Panc1 (cell line): ENCODE data around the gene ANP32E. TPM values are rescaled to one million over a fixed set of nuclear protein-coding genes. Genes with fewer than 3 reads are reported as not detected.

Source experiments
- ATAC-seq: fragments of 200-7000 bp; cut with Tn5 transposase; 2 replicates; pipeline ENCODE4 v1.9.1; 2020; ENCODE audit warnings: mild to moderate bottlenecking, moderate library complexity
- BruUV-seq: library from RNA; stranded (reverse); fragments of 400-500 nt; replicated peaks from 2 replicates; lab custom pipeline; 2021; lab: Mats Ljungman, UMichigan
- CTCF ChIA-PET: fragments of 300-600 bp; sonication (Branson Sonifier 250); formaldehyde crosslinking; loops from one replicate; lab custom pipeline; 2022; ENCODE audit warnings: antibody characterized with exemption; lab: Charles Lee
- POLR2A ChIA-PET: fragments of 300-600 bp; sonication (Branson Sonifier 250); formaldehyde crosslinking; loops from one replicate; lab custom pipeline; 2022; ENCODE audit warnings: antibody characterized with exemption; lab: Charles Lee
- DNase-seq: peaks from one replicate; pipeline ENCODE4 v3.0.0-alpha.2; 2010; ENCODE audit warnings: low read depth, low spot score
- H3K27ac ChIP-seq: 2 replicates; pipeline ENCODE4 v1.5.1; 2011; ENCODE audit warnings: mild to moderate bottlenecking, low read length, inconsistent platforms
- H3K27me3 ChIP-seq: fragments of 200-500 bp; sonication (Bioruptor generic); 2 replicates; pipeline ENCODE4 v1.6.0; 2014; ENCODE audit warnings: low read length, inconsistent platforms; ENCODE audit not compliant: control insufficient read depth, insufficient read depth
- H3K36me3 ChIP-seq: fragments of 200-500 bp; sonication (Bioruptor generic); 2 replicates; pipeline ENCODE4 v1.5.1; 2014; ENCODE audit warnings: inconsistent platforms, mild to moderate bottlenecking, low read length, moderate library complexity; ENCODE audit not compliant: control insufficient read depth, insufficient read depth
- H3K4me1 ChIP-seq: 2 replicates; pipeline ENCODE4 v1.5.1; 2011; ENCODE audit warnings: inconsistent platforms, mild to moderate bottlenecking, low read length, moderate library complexity; ENCODE audit not compliant: control insufficient read depth, insufficient read depth
- H3K4me3 ChIP-seq, 2 experiments: 2 replicates each; pipeline ENCODE4 v1.5.1; 2011 to 2012; ENCODE audit warnings: low read depth in 2 of 2, low read length in 2 of 2, mild to moderate bottlenecking in 2 of 2, inconsistent platforms in 1 of 2, moderate library complexity in 1 of 2
- H3K9me3 ChIP-seq: fragments of 200-500 bp; sonication (Bioruptor generic); 2 replicates; pipeline ENCODE4 v1.5.1; 2014; ENCODE audit warnings: low read depth, mild to moderate bottlenecking, inconsistent platforms, low read length, moderate library complexity; ENCODE audit not compliant: control insufficient read depth, insufficient read depth
- CTCF ChIP-seq: fragments of 450-650 bp; IDR thresholded peaks from 2 replicates; pipeline ENCODE4 v1.5.1; 2017; ENCODE audit warnings: mild to moderate bottlenecking
- POLR2AphosphoS5 ChIP-seq: IDR thresholded peaks from 2 replicates; pipeline ENCODE4 v1.6.1; 2012; ENCODE audit warnings: mild to moderate bottlenecking, low read depth, low read length, moderate library complexity
- REST ChIP-seq, 2 experiments: IDR thresholded peaks; 2 replicates each; pipeline ENCODE4 v1.6.1; 2011 to 2012; ENCODE audit warnings: low read depth in 2 of 2, control low read depth in 1 of 2, low read length in 1 of 2, mild to moderate bottlenecking in 1 of 2, moderate library complexity in 1 of 2; ENCODE audit not compliant: insufficient read depth in 1 of 2
- SIN3A ChIP-seq: IDR thresholded peaks from 2 replicates; pipeline ENCODE4 v1.6.1; 2012; ENCODE audit warnings: low read depth, mild to moderate bottlenecking, low read length, moderate library complexity, borderline replicate concordance; ENCODE audit not compliant: insufficient read depth
- TCF7L2 ChIP-seq: IDR thresholded peaks from 2 replicates; pipeline ENCODE4 v1.6.1; 2011; ENCODE audit warnings: mild to moderate bottlenecking, low read depth, low read length, inconsistent platforms
- in situ Hi-C: cut with HindIII; loops from 2 replicates; pipeline ENCODE4 v1.10.0; 2016; ENCODE audit warnings: low sequenced_read_pairs, low pct_unique_long_range_greater_than_20kb
- intact Hi-C: fragments of 100-400 bp; cut with micrococcal nuclease; formaldehyde crosslinking; loops from one replicate; pipeline ENCODE4 v1.10.0; 2022; ENCODE audit not compliant: unreplicated experiment
- total RNA-seq: library from RNA; stranded (reverse); gene quantifications from one replicate; pipeline ENCODE4 v1.2.1, GENCODE V29; 2021; ENCODE audit not compliant: unreplicated experiment

The ANP32E gene
- total RNA-seq, 1 experiment from 2014 or later, result 66.2 TPM

GRCh38 chr1:150176593-150176992 lies 59.3 kb downstream of the ANP32E start:
- DNase-seq, result no peak
- Histone ChIP-seq H3K9me3 (no peaks in the 10 kb centered on the region), H3K4me3 (no peak overlapping the region), H3K27ac (no peak overlapping the region), H3K4me1 (no peaks in the 10 kb centered on the region), H3K27me3 (no peaks in the 10 kb centered on the region), H3K36me3 (no peaks in the 10 kb centered on the region)
- in situ Hi-C loops, result no loop called here
- no peak for ATAC-seq
- CTCF ChIA-PET, result no interaction called here
- no TSS peak for BruUV-seq
- POLR2A ChIA-PET, result no interaction called here
- TF ChIP-seq CTCF, result no peak
- no peak for TF ChIP-seq SIN3A
- TF ChIP-seq POLR2AphosphoS5, result no peak
- TF ChIP-seq TCF7L2, result no peak
- no peak for TF ChIP-seq REST (IDR thresholded peaks at IDR 0.05; ENCODE audit: insufficient read depth in 1 of 2, low read depth in 2 of 2, low read length in 1 of 2)
- intact Hi-C loops, result no loop called here

- Histone ChIP-seq H3K9me3 (no peaks in the 10 kb centered on the region), H3K36me3 (no peaks in the 10 kb centered on the region), H3K27ac (no peak overlapping the region), H3K4me1 (no peaks in the 10 kb centered on the region), H3K27me3 (no peaks in the 10 kb centered on the region), H3K4me3 (no peak overlapping the region)
- POLR2A ChIA-PET, result no interaction called here
- no TSS peak for BruUV-seq
- intact Hi-C loops, result no loop called here
- ATAC-seq, result no peak
- DNase-seq, result no peak
- no peak for TF ChIP-seq CTCF
- TF ChIP-seq SIN3A, result no peak
- TF ChIP-seq REST (IDR thresholded peaks at IDR 0.05; ENCODE audit: insufficient read depth in 1 of 2, low read depth in 2 of 2, low read length in 1 of 2), result no peak
- no peak for TF ChIP-seq POLR2AphosphoS5
- no peak for TF ChIP-seq TCF7L2
- CTCF ChIA-PET, result interaction anchor here (0.7 kb wide), 1 partner anchor 15 kb away, joined by 5 read pairs; no protein-coding TSS in a partner anchor
- in situ Hi-C loops, result no loop called here
Observed at GRCh38 chr1:150173141-150173585, 62.7 kb downstream of the ANP32E start.
